Endothelial cell of umbilical vein (primary cell): ENCODE data around the gene PTPDC1. TPM values are rescaled to one million over a fixed set of nuclear protein-coding genes. Genes with fewer than 3 reads are reported as not detected.

ENCODE experiments used
- BruUV-seq: library from RNA; stranded (reverse); fragments of 400-500 nt; replicated peaks from 2 replicates; lab custom pipeline; 2021; lab: Mats Ljungman, UMichigan
- CTCF ChIA-PET: fragments of 300-600, 350-600 bp; sonication (Branson Sonifier 250); formaldehyde crosslinking; loops from one replicate; lab custom pipeline; 2021; ENCODE audit warnings: antibody characterized with exemption, inconsistent platforms; lab: Charles Lee
- POLR2A ChIA-PET: fragments of 300-600, 350-600 bp; sonication (Branson Sonifier 250); formaldehyde crosslinking; loops from one replicate; lab custom pipeline; 2021; ENCODE audit warnings: antibody characterized with exemption, inconsistent platforms; lab: Charles Lee
- DNase-seq: peaks from one replicate; pipeline ENCODE4 v3.0.0-alpha.2; 2011; ENCODE audit warnings: low read depth, low spot score
- FAIRE-seq: peaks from 2 replicates; lab custom pipeline; 2011; peaks lifted over from hg19 to GRCh38; lab: Jason Lieb, UNC
- H2AFZ ChIP-seq: 2 replicates; pipeline ENCODE4 v1.6.0; 2012; ENCODE audit warnings: low read depth, low read length, control low read depth, inconsistent platforms
- H3K27ac ChIP-seq: 2 replicates; pipeline ENCODE4 v1.5.1; 2011; ENCODE audit warnings: low read depth, mild to moderate bottlenecking, control low read depth, low read length, moderate library complexity; ENCODE audit not compliant: insufficient read depth
- H3K27me3 ChIP-seq, 2 experiments: 2 replicates each; pipeline versions ENCODE4 v1.6.0 to v1.6.1; 2011; ENCODE audit warnings: low read length in 2 of 2, mixed read lengths in 1 of 2; ENCODE audit not compliant: control insufficient read depth in 2 of 2, insufficient read depth in 2 of 2
- H3K36me3 ChIP-seq, 2 experiments: 2 replicates in 1 of 2; 3 replicates in 1 of 2; pipeline ENCODE4 v1.5.1; 2011; ENCODE audit warnings: low read length in 2 of 2, mild to moderate bottlenecking in 1 of 2, moderate library complexity in 1 of 2; ENCODE audit not compliant: control insufficient read depth in 2 of 2, insufficient read depth in 2 of 2; ENCODE audit errors: extremely low read depth in 1 of 2
- H3K4me1 ChIP-seq: 3 replicates; pipeline ENCODE4 v1.5.1; 2011; ENCODE audit warnings: mild to moderate bottlenecking, low read length; ENCODE audit not compliant: control insufficient read depth, insufficient read depth; ENCODE audit errors: extremely low read depth
- H3K4me2 ChIP-seq: 2 replicates; pipeline ENCODE4 v1.6.1; 2011; ENCODE audit warnings: low read length, control low read depth, mixed read lengths; ENCODE audit not compliant: insufficient read depth
- H3K4me3 ChIP-seq, 3 experiments: fragments of 200-600 bp in 1 of 3; sonication (generic), shearing (Covaris generic) in 1 of 3; replicated peaks in 1 of 3; 2 replicates each; pipeline ENCODE4 v1.5.1; 2011 to 2016; ENCODE audit warnings: control low read depth in 3 of 3, low read length in 3 of 3, mild to moderate bottlenecking in 2 of 3, inconsistent platforms in 1 of 3, low read depth in 1 of 3, moderate library complexity in 1 of 3; ENCODE audit not compliant: insufficient read depth in 1 of 3
- H3K79me2 ChIP-seq: 2 replicates; pipeline ENCODE4 v1.6.0; 2012; ENCODE audit warnings: low read length, inconsistent platforms; ENCODE audit not compliant: control insufficient read depth, insufficient read depth
- H3K9ac ChIP-seq: replicated peaks from 2 replicates; pipeline ENCODE3; 2011; ENCODE audit warnings: low read length, control low read depth; ENCODE audit not compliant: insufficient read depth; ENCODE audit errors: extremely low read depth
- H3K9me1 ChIP-seq: replicated peaks from 3 replicates; pipeline ENCODE4 v1.6.0; 2011; ENCODE audit warnings: mild to moderate bottlenecking, low read length; ENCODE audit not compliant: control insufficient read depth, insufficient read depth; ENCODE audit errors: extremely low read depth
- H3K9me3 ChIP-seq: replicated peaks from 2 replicates; pipeline ENCODE4 v1.5.1; 2012; ENCODE audit warnings: low read length, inconsistent platforms; ENCODE audit not compliant: control insufficient read depth, insufficient read depth
- H4K20me1 ChIP-seq: replicated peaks from 2 replicates; pipeline ENCODE3; 2011; ENCODE audit warnings: mild to moderate bottlenecking, low read length; ENCODE audit not compliant: control insufficient read depth, insufficient read depth; ENCODE audit errors: extremely low read depth
- CTCF ChIP-seq, 2 donors: IDR thresholded peaks; 1 replicate in 1 of 2; 2 replicates in 1 of 2; pipeline ENCODE4 v1.5.1; 2011; ENCODE audit warnings: low read length in 2 of 2, mild to moderate bottlenecking in 2 of 2, moderate library complexity in 2 of 2, control low read depth in 1 of 2, inconsistent platforms in 1 of 2, low read depth in 1 of 2; ENCODE audit not compliant: insufficient read depth in 1 of 2; ENCODE audit errors: extremely low read depth in 1 of 2
- EZH2 ChIP-seq: IDR thresholded peaks from 2 replicates; pipeline ENCODE4 v1.6.1; 2012; ENCODE audit warnings: borderline replicate concordance, low read depth, mild to moderate bottlenecking, moderate library complexity, low read length, inconsistent platforms; ENCODE audit not compliant: severe bottlenecking
- FOS ChIP-seq: IDR thresholded peaks from 2 replicates; pipeline ENCODE4 v1.6.1; 2011; ENCODE audit warnings: mild to moderate bottlenecking, low read length, moderate library complexity, borderline replicate concordance; ENCODE audit not compliant: insufficient read depth
- GATA2 ChIP-seq: IDR thresholded peaks from 2 replicates; pipeline ENCODE4 v1.7.0; 2011; ENCODE audit warnings: low read depth, mild to moderate bottlenecking, moderate library complexity, mixed read lengths, low read length; ENCODE audit not compliant: insufficient read length, insufficient read depth
- JUN ChIP-seq: IDR thresholded peaks from 2 replicates; pipeline ENCODE4 v1.6.1; 2011; ENCODE audit warnings: borderline replicate concordance, low read depth; ENCODE audit not compliant: insufficient read length, insufficient read depth
- MAX ChIP-seq: IDR thresholded peaks from 2 replicates; pipeline ENCODE4 v1.6.1; 2011; ENCODE audit not compliant: insufficient read depth, insufficient read length
- MYC ChIP-seq: IDR thresholded peaks from one replicate; pipeline ENCODE4 v1.6.1; 2011; ENCODE audit warnings: mild to moderate bottlenecking, low read depth, low read length
- POLR2A ChIP-seq: IDR thresholded peaks from 2 replicates; pipeline ENCODE4 v1.6.1; 2012; ENCODE audit warnings: low read depth, mild to moderate bottlenecking, control low read depth, low read length
- POLR2AphosphoS5 ChIP-seq: IDR thresholded peaks from 2 replicates; pipeline ENCODE4 v1.6.1; 2012; ENCODE audit warnings: low read depth, mild to moderate bottlenecking, control low read depth, low read length, moderate library complexity; ENCODE audit not compliant: insufficient read depth
- dilution Hi-C: fragments of 300-500 bp; cut with MboI; formaldehyde crosslinking; loops from one replicate; pipeline ENCODE4 v1.15.0; 2019; ENCODE audit warnings: low sequenced_read_pairs; ENCODE audit not compliant: extremely low pct_ligation_motif_present
- intact Hi-C: fragments of 100-400 bp; cut with micrococcal nuclease; formaldehyde crosslinking; loops from one replicate; pipeline ENCODE4 v1.10.0; 2022
- polyA plus RNA-seq, 4 experiments: library from polyadenylated mRNA; depleted of rRNA in 3 of 4; stranded (reverse) in 3 of 4; unstranded in 1 of 4; fragments of >200 nt; gene quantifications; 2 replicates each; pipeline versions ENCODE4 v1.2.1 to v1.2.3, GENCODE V29; 2011 to 2012; ENCODE audit warnings: missing spikeins in 1 of 4
- total RNA-seq: library from RNA; stranded (reverse); gene quantifications from 2 replicates; pipeline ENCODE4 v1.2.3, GENCODE V29; 2021

The PTPDC1 gene
- total and polyA plus RNA-seq, 2 donors (not counting 3 experiments of a cell fraction or from before 2014, with no cell fraction given), result 4.3 to 9.1 TPM

GRCh38 chr9:94080249-94080648 is 4.0 kb upstream of the PTPDC1 start:
- no peak for FAIRE-seq
- intact Hi-C loops (no loop called here), dilution Hi-C loops (no loop called here)
- no TSS peak for BruUV-seq
- CTCF ChIA-PET, result no interaction called here
- H3K4me1 ChIP-seq, result no peaks in the 10 kb centered on the region
- H3K9ac ChIP-seq, result no peak overlapping the region
- H3K4me2 ChIP-seq, result no peak overlapping the region
- no peak overlapping the region for H2AFZ ChIP-seq
- POLR2A ChIA-PET, result no interaction called here
- H3K79me2 ChIP-seq, result no peaks in the 10 kb centered on the region
- H3K27ac ChIP-seq, result no peak overlapping the region
- H3K9me3 ChIP-seq, result no peaks in the 10 kb centered on the region
- H3K9me1 ChIP-seq, result no peaks in the 10 kb centered on the region
- H3K36me3 ChIP-seq, result no peaks in the 10 kb centered on the region
- H3K27me3 ChIP-seq, result no peaks in the 10 kb centered on the region
- H3K4me3 ChIP-seq, result no peak overlapping the region
- H4K20me1 ChIP-seq, result no peaks in the 10 kb centered on the region
- TF ChIP-seq CTCF (IDR thresholded peaks at IDR 0.05; ENCODE audit: extremely low read depth in 1 of 2, insufficient read depth in 1 of 2, low read depth in 1 of 2, low read length in 2 of 2) (no peak), POLR2AphosphoS5 (no peak), JUN (no peak), GATA2 (no peak), MAX (no peak), EZH2 (no peak), FOS (no peak), MYC (no peak), POLR2A (no peak)
- DNase-seq, result no peak
